ENCODE measurements around the gene NUDT12.

NUDT12 gene

GRCh38 chr5:103541569-103541968, 21.0 kb downstream of the NUDT12 start:
- FAIRE-seq = no peak
- DNase-seq (ENCODE audit: insufficient read length, low spot score) = no peak

- no peak for FAIRE-seq
- DNase-seq (ENCODE audit: insufficient read length, low spot score) = no peak
Measured at GRCh38 chr5:103541114-103541513, 21.5 kb downstream of the NUDT12 start.

- DNase-seq (ENCODE audit: insufficient read length, low spot score) = no peak
- FAIRE-seq = no peak
Measured at GRCh38 chr5:103539376-103540330, 22.9 kb downstream of the NUDT12 start.

GRCh38 chr5:103532086-103532734, 30.4 kb downstream of the NUDT12 start:
- DNase-seq (ENCODE audit: insufficient read length, low spot score) (no peak), FAIRE-seq (no peak)

GRCh38 chr5:103526164-103526915, 36.2 kb downstream of the NUDT12 start:
- FAIRE-seq = no peak

GRCh38 chr5:103525361-103525760, 37.2 kb downstream of the NUDT12 start:
- no peak for FAIRE-seq
- no peak for DNase-seq (ENCODE audit: insufficient read length, low spot score)

More at GRCh38 chr5:103526164-103526915, 36.2 kb downstream of the NUDT12 start:
- DNase-seq (ENCODE audit: insufficient read length, low spot score) = no peak

GRCh38 chr5:103523319-103523718, 39.3 kb downstream of the NUDT12 start:
- no peak for FAIRE-seq
- no peak for DNase-seq (ENCODE audit: insufficient read length, low spot score)

GRCh38 chr5:103522586-103522985, 40.0 kb downstream of the NUDT12 start:
- FAIRE-seq = no peak

GRCh38 chr5:103519550-103519949, 43.0 kb downstream of the NUDT12 start:
- FAIRE-seq = no peak
- DNase-seq (ENCODE audit: insufficient read length, low spot score) = no peak

More at GRCh38 chr5:103522586-103522985, 40.0 kb downstream of the NUDT12 start:
- no peak for DNase-seq (ENCODE audit: insufficient read length, low spot score)

GRCh38 chr5:103514371-103514770, 48.2 kb downstream of the NUDT12 start:
- FAIRE-seq (no peak), DNase-seq (ENCODE audit: insufficient read length, low spot score) (no peak)

- no peak for DNase-seq (ENCODE audit: insufficient read length, low spot score)
- FAIRE-seq = no peak
Measured at GRCh38 chr5:103513701-103514100, 48.9 kb downstream of the NUDT12 start.

- FAIRE-seq (no peak), DNase-seq (ENCODE audit: insufficient read length, low spot score) (no peak)
Measured at GRCh38 chr5:103512500-103512899, 50.1 kb downstream of the NUDT12 start.

GRCh38 chr5:103511554-103511885, 51.1 kb downstream of the NUDT12 start:
- DNase-seq (ENCODE audit: insufficient read length, low spot score) = no peak
- no peak for FAIRE-seq

- DNase-seq (ENCODE audit: insufficient read length, low spot score) (no peak), FAIRE-seq (no peak)
Measured at GRCh38 chr5:103510851-103511553, 51.6 kb downstream of the NUDT12 start.

- no peak for DNase-seq (ENCODE audit: insufficient read length, low spot score)
- no peak for FAIRE-seq
Measured at GRCh38 chr5:103505581-103506305, 56.8 kb downstream of the NUDT12 start.

GRCh38 chr5:103503066-103503465, 59.5 kb downstream of the NUDT12 start:
- FAIRE-seq (no peak), DNase-seq (ENCODE audit: insufficient read length, low spot score) (no peak)

- FAIRE-seq (no peak), DNase-seq (ENCODE audit: insufficient read length, low spot score) (no peak)
Measured at GRCh38 chr5:103502662-103503061, 59.9 kb downstream of the NUDT12 start.
